GM21515 (cell line): ENCODE measurements around the gene MKKS.

Source experiments
- ATAC-seq: cut with Tn5 transposase; IDR thresholded peaks from one replicate; pipeline ENCODE4 v1.9.1; 2021; ENCODE audit not compliant: unreplicated experiment

The MKKS gene

DNA sequence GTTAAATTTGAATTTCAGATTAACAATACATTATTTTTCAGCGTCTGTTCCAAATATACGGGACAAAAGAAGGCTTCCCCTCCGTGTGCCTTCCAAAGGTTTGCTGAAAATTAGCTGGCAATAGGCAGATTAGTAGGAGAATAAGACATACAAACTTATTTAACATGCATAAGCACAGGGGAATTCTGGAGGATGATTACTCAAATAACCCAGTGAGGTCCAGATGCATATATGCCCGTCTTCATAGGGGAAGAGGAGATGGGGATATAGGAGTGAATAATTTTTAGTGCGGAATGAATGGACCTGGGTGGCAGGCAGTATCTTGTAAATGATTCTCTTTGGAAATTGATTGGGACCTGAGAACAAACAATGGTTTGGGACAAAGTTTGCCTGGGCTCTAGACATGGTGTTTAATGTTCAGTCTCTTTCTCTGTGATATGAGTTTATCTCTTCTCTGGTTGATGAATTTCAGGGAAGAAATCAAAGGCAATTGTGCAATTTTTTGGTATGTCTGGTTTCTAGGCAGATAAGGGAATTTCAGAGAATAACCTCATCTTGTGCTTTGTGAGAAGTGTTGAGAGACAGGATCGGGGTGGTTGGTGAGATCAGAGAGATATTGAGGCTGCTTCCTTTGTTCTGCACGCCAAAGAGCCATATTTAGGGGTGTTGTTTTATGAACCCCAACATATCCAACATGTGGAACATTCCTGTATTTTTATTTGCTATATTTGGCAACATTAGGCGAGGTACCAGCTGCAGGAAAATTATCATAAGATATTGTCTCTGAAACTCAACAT is 63.7 kb downstream of the MKKS start:
- ATAC-seq = no peak

DNA sequence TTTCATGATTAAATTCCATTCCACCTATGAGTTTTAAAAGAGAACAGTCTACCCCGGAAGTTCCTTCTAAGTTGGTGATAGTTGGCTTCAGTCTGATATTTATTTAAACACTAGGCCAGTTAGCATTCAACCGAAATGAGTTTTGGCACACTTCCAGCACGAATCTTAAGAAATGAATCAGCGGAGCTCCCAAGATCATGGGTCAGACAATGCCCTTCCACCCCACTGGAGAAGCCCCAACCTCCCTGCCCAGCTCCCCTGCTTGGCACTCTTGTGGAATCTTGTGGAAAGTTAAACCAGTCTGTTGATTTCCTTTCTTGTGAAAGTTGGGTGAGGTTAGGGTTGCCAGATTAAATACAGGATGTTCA is 64.3 kb downstream of the MKKS start:
- ATAC-seq = no peak

DNA sequence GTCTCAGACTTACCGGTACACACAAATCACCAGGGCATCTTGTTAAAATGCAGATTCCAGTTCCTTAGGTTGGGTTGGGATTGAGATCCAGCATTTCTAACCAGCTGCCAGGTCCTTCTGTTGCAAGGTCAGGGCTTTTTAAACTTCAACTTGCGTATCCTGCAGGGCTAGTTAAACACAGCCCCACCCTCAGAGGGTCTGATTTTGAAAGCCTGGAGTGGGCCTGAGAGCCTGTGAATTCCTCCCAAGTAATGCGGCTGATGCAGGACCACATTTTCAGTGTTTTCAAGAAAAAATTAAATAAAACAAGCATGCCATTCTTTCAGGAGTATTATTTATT is 65.3 kb downstream of the MKKS start:
- no peak for ATAC-seq

DNA sequence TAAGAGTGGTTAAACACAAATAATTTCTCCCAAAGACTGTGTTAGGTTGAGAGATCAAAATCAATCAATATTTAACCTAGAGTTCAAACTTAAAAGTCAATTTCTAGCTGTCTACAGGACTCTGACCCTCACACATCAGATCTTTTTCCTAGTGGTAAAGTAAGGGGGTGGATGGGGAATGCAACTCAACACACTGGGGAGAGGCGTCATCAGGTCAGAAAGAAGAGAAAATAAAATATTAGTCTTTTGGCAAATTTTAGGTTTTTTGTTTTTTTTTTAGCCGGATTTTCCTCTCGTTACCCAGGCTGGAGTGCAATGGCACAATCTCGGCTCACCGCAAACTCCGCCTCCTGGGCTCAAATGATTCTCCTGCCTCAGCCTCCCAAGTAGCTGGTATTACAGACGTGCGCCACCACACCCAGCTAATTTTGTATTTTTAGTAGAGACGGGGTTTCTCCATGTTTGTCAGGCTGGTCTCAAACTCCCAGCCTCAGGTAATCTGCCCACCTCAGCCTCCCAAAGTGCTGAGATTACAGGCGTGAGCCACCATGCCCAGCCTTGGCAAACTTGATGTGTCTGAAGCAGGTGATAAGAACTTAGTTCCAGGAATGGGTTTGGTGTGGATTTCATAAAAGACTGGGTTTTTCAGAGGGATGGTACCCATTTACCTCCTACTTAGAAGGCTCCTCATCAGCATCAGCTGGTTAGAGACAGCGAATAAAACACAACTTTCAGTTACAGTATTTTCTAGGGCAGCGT is 65.9 kb downstream of the MKKS start:
- no peak for ATAC-seq

DNA sequence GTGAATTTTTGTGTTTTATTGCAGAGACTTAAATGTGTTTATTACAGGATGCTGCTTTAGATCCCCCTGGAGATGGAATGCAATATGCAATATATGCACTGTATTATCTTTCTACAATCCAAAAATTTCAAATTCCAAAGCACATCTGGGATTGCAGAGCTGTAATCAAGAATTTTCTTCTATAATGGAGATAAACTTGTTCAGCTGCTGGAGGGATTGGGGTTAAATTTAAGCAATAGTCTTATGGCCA is 66.4 kb downstream of the MKKS start:
- no peak for ATAC-seq

DNA sequence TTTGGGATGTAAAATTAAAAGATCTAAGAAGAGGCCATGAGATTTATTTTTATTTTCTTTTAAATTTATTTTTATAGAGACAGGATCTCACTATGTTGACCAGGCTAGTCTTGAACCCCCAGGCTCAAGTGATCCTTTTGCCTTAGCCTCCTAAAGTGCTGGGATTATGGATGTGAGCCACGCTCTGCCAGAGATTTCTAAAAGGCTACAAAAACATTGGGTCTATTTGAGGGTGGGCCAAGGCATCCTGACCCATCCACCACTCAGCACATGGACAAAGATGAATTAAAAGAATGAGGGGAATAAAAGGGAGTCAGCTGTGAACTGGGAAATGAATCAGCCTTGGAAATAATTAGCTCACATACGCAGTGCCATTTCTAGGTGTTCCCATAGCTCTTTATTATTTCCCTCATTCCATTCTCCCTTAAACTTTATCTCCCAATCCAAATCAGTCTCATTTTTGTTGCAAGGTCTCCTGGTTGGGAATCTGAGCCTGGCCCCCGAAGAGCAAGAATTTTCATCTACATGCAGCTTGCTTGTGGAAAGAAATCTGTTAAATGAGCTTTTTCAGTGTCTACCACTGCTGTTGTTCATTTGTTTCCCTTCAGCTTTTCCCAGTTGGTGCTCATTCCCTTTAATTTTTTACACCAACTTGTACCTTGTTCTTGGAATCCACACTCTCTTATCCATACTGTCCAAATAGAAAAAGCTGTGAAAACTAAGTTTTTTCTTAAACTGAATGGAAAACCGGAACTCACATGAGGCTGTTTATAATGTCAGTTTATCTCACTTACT is 66.9 kb downstream of the MKKS start:
- no peak for ATAC-seq

DNA sequence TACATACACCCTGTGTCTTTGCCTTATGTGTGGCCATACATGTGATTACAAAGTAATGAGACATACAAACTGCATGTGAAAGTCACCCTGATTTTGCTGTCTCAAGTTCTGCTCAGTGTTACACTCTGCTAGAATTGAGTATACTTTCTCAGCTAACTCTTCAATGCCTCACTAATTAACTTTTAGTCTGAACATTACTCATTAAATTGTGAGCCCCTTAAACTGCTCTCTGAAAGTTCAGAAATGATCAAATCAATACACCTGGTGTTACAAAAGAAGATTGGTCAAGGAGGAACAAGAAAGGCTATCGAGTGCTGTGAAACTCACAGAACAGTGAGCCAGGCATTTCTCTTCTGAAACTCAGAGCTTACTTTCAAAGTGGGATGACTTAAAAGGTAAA is 71.3 kb downstream of the MKKS start:
- ATAC-seq = peak; percentile 54

DNA sequence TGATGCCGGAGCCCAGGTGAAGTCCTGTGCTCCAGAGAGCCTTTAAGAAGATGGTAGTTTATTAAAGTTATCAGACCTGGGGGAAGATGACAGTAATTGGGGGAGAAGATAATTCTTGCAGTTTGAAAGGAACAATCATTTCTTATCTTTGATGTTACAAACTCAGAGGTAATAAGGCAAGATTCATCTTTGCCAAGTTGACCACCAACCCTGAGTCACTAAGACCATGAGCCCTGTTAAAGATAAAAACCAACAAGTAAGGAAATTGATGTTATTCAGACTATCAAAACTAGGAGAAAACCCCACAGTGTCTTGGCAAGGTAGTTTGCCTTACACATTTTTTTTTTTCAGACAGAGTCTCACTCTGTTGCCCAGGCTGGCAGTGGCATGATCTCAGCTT is 73.1 kb downstream of the MKKS start:
- ATAC-seq = no peak

DNA sequence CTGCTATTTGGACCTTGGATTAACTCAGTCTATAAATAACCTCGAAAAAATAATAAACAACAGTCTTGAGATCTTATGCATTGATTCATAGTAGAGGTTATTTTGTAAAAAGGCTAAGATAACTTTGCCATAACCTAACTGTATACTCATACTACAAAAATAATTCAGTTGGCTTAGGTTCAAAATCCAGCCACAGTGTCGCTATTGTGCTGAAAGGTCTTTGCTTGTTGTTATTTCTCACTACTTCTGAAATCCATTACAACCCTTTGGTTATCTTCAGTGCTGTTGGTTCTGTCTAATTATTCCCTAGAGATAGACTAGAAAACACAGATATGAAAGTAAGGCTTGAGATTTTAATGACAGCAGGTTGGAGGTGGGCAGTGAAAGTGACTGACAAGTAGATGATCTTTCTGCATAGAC is 74.4 kb downstream of the MKKS start:
- ATAC-seq = no peak

DNA sequence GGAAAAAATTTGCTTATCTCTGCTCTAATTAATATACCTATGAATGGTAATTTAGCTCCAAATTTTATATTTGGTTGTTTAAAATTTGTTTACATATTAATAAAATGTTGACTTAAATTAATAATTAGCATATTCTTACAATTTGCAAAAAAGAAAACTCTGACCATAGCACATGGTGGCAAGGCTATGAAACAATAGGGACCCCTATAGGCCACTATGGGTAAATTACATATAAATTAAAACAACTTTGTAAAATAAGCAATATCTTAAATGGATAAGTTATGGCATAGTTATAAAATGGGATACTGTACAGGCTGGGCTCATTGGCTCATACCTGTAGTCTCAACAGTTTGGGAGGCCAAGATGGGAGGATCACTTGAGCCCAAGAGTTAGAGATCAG is 76.0 kb downstream of the MKKS start:
- no peak for ATAC-seq

DNA sequence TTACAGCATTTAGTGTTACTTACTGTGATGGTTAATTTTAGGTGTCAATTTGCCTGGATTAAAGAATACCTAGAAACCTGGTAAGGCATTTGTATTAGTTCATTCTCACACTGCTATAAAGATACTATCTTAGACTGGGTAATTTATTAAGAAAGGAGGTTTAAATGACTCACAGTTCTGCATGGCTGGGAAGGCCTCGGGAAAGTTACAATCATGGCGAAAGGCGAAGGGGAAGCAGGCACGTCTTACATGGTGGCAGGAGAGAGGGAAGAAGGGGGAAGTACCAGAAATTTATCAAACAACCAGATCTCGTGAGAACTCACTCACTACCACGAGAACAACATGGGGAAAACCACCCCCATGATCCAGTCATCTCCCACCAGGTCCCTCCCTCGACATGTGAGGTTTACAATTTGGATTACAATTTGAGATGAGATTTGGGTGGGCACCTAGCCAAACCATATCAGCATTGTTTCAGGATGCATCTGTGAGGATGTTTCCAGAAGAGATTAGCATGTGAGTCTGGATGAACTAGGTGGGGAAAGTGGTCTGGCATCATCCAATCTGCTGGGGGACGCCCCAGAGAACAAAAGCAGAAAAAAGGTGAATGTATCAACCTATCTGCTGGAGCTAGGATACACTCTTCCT is 76.8 kb downstream of the MKKS start:
- ATAC-seq = no peak

DNA sequence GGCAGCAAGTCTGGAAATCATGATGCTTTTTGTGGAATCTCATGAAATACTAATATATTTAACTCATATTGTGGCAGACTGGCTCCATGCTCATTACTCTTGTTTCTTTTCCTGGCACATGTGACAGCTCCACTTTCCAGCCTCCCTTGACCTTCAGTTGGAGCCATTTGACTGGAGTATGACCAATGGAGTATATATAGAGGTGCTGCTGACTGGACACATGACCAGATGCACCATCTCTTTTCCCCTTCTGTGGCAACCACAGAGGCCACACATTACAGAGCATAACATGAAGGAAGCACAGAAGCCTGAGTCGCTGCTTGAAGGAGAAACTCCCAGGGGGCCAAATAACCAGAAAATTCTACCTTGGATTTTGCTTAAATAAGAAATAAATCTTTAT is 77.4 kb downstream of the MKKS start:
- no peak for ATAC-seq

DNA sequence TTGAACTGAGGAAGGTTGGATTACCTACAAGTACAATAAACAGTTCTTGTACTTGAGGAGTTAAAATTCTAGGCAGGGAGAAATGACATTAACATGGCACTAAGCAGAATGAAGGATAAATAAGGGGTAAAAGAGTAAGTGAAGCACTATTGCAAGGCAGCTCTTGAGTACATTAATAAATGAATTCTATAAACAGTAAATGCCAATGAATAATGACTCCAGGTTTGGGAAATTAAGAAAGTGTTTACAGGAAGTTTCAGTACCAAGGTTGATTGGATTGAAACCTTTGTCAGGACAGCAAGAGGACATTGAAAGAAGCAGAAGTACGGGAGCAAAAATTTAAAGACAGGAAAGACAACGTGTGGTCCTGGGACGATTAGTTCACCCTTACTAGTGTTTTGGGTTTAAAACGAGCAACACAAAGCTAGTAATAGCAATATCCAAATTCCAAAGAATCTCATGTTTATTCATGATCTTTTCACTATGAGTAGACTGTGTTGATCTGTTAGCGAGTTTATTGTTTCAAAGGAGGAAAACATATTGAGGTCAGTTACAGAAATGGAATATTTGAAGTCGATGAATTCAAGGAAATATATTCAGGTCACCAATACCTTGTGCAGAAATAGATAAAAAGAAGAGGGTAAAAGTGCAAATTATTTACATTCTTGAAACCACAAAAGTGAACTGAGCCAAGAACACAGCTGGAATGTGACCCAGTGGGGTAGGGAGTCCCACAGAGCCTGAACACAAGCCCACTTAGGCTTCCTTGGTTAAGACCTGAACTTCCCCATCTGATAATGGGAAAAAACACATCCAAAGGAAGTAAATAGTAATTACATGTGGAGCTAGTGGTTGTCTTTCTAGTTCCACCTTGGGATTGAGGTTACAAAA is 80.8 kb downstream of the MKKS start:
- no peak for ATAC-seq
